HG02610 (cell line): ENCODE results near the gene KRTAP20-3.

Source experiments
- ATAC-seq: cut with Tn5 transposase; IDR thresholded peaks from one replicate; pipeline ENCODE4 v1.9.1; 2021; ENCODE audit warnings: mild to moderate bottlenecking, moderate library complexity; ENCODE audit not compliant: unreplicated experiment

Gene KRTAP20-3

DNA sequence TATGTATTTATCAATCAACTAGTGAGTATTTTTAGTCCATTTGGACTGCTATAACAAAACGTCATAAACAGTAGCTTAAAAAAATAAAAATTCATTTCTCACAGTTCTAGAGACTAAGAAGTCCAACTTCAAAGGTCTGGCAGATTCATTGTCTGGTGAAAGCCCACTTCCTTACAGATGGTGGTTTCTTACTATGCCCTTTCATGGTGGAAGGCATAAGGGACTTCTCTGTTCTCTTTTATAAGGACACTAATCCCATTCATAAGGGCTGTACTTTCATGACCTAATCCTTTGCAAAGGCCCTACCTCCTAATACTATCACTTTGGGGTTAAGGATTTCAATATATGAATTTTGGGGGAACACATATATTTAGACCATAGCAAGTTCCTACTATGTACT is 37.9 kb downstream of the KRTAP20-3 start:
- ATAC-seq: no peak

GRCh38 chr21:30684506-30684905 is 41.8 kb downstream of the KRTAP20-3 start:
- ATAC-seq: no peak

- ATAC-seq: no peak
Observed at GRCh38 chr21:30689822-30690221, 47.2 kb downstream of the KRTAP20-3 start.
